Natural killer cell (primary cell): ENCODE data around the gene COL20A1. TPM values are rescaled to one million over a fixed set of nuclear protein-coding genes. Genes with fewer than 3 reads are reported as not detected.
"Not testable (repeated sequence)": the region's sequence is repeated elsewhere in the genome, so short reads cannot be mapped to it uniquely, and the experiment has no call there.

Experiments used
- ATAC-seq, 3 donors: fragments of 150-1000 bp in 2 of 3; fragments of 200-7000 bp in 1 of 3; cut with Tn5 transposase; 1 replicate in 1 of 3; 2 replicates in 2 of 3; pipeline ENCODE4 v1.10.0; 2021; ENCODE audit warnings: mild to moderate bottlenecking in 2 of 3, moderate library complexity in 2 of 3
- DNase-seq, 2 donors: peaks; one replicate each; pipeline versions ENCODE4 v3.0.0 to v3.0.0-alpha.2; 2013 to 2021; ENCODE audit warnings: mixed read lengths in 1 of 2
- H3K27ac ChIP-seq: one replicate; pipeline ENCODE4 v1.5.1; 2013; ENCODE audit warnings: mild to moderate bottlenecking, low read length
- H3K27me3 ChIP-seq: one replicate; pipeline ENCODE4 v1.6.1; 2013; ENCODE audit warnings: low read length; ENCODE audit not compliant: control insufficient read depth, insufficient read depth
- H3K36me3 ChIP-seq: one replicate; pipeline ENCODE4 v1.6.1; 2013; ENCODE audit warnings: low read length; ENCODE audit not compliant: control insufficient read depth, insufficient read depth
- H3K4me1 ChIP-seq: one replicate; pipeline ENCODE4 v1.6.1; 2013; ENCODE audit warnings: low read length; ENCODE audit not compliant: control insufficient read depth, insufficient read depth
- H3K4me3 ChIP-seq: one replicate; pipeline ENCODE4 v1.5.1; 2013; ENCODE audit warnings: low read length
- H3K9me3 ChIP-seq: one replicate; pipeline ENCODE4 v1.6.1; 2013; ENCODE audit warnings: low read length; ENCODE audit not compliant: control insufficient read depth, insufficient read depth
- H3K27ac Mint-ChIP-seq, 2 donors: one replicate each; pipeline ENCODE4 v1.8.0; 2022; ENCODE audit warnings: mild to moderate bottlenecking in 2 of 2, mixed read lengths in 2 of 2, moderate library complexity in 1 of 2
- H3K27me3 Mint-ChIP-seq, 2 donors: one replicate each; pipeline ENCODE4 v1.8.0; 2022; ENCODE audit warnings: low read depth in 2 of 2, mixed read lengths in 2 of 2
- H3K36me3 Mint-ChIP-seq: one replicate; pipeline ENCODE4 v1.8.0; 2022; ENCODE audit warnings: mixed read lengths
- H3K4me1 Mint-ChIP-seq, 2 donors: one replicate each; pipeline ENCODE4 v1.8.0; 2022; ENCODE audit warnings: mixed read lengths in 2 of 2
- H3K4me3 Mint-ChIP-seq: one replicate; pipeline ENCODE4 v1.8.0; 2022; ENCODE audit warnings: mild to moderate bottlenecking, moderate library complexity, mixed read lengths
- H3K9me3 Mint-ChIP-seq, 2 donors: one replicate each; pipeline ENCODE4 v1.8.0; 2022; ENCODE audit warnings: mixed read lengths in 2 of 2
- CTCF ChIP-seq: fragments of 200-600 bp; IDR thresholded peaks from one replicate; pipeline ENCODE4 v1.8.0; 2022; ENCODE audit warnings: antibody characterized with exemption
- WGBS: methylation state at CpG from one replicate; pipeline ENCODE4 v1.1.7; 2013; ENCODE audit warnings: missing lambda C conversion rate; ENCODE audit not compliant: insufficient coverage; 5-methylcytosine and 5-hydroxymethylcytosine counted together
- intact Hi-C: fragments of 100-400 bp; cut with micrococcal nuclease; formaldehyde crosslinking; loops from one replicate; pipeline ENCODE4 v1.14.2; 2022
- total RNA-seq, 4 donors: library from RNA; stranded (reverse); fragments of 120-200 nt in 1 of 4; gene quantifications; one replicate each; pipeline versions ENCODE4 v1.2.3 to v1.2.4, GENCODE V29; 2013 to 2022

The COL20A1 gene
- total RNA-seq, 3 donors from 2014 or later (not counting 1 experiment from before 2014, with no cell fraction given), result 0.12 to 0.33 TPM; not detected in 1

DNA sequence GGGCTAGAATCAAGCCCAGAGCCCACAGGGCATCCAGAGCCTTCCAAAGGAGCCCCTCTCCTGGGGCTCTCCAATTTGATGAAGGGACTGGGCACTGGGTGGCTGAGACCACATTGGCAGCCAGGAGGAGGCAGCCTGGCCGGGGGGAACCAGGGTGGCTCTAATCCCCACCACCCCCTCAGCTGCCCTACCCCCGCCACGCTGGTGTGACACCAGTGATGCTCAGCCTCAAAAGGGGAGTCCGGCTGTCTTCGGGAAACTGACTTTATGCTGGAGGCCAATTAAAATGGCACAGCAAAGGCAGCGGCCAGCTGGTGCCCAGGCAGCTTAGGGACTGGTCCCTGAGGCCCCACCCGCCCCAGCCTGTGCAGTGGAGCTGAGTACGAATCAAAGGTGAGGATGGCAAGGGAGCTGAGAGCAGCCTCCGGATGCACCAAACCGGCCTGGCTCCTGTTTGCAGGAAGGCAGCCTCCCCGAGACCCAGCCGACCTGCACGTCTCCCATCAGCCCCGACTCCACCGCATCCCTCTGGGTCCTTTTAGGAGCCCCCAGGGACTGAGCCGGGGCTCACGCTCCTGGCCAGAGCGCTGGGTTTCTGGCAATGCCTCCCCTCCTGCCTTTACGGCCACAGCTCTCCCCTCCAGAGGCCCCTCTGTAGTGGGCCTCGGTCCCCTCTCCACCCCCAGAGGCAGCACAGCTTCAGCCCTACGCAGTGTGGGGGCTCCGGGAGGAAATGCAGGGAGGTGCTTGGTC lies 39.7 kb downstream of the COL20A1 start:
- TF ChIP-seq CTCF, result no peak
- Mint-ChIP-seq H3K4me1 (no peaks in the 10 kb centered on the region), H3K36me3 (peaks cover 6% of the 10 kb centered on the region), H3K27me3 (peaks cover 6 to 17% of the 10 kb centered on the region in 2 donors), H3K4me3 (no peak overlapping the region), H3K27ac (no peak overlapping the region), H3K9me3 (peaks cover 6 to 7% of the 10 kb centered on the region in 2 donors)
- Histone ChIP-seq H3K4me3 (no peak overlapping the region), H3K9me3 (peaks cover 11% of the 10 kb centered on the region), H3K36me3 (no peaks in the 10 kb centered on the region), H3K27me3 (no peaks in the 10 kb centered on the region), H3K4me1 (no peaks in the 10 kb centered on the region), H3K27ac (no peak overlapping the region)
- DNase-seq, result no peak
- 89% methylated on average over 22 of the region's 22 CpGs for WGBS
- no peak for ATAC-seq
- intact Hi-C loops, result no loop called here

DNA sequence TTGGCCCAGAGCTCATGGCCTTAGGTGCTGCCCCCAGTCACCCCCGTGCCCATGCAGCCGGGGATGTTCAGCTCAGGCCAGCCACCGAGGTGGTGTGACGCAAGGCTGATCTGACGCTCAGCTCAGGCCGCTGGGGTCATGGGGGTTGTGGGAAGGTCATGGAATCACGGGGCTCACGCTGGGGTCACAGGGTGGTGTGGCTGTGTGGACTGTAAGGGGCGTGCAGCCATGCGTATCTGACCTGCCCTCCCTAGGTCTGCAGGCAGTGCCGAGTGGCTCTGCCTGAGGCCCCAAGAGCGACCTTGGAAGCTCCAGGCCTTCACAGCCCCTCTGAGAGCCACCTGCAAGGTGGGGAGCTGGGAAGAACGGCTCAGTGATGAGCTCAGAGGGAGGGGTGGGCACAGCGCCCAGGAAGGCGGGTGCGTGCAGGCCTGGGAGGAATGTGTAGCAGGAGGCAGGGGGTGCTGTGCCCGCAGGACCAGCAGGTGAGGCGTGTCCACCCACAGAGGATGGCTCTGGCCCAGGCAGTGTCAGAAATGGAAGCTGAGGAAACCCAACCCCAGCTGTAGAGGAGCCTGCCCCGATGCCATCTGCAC lies 40.4 kb downstream of the COL20A1 start:
- Histone ChIP-seq H3K27me3 (no peaks in the 10 kb centered on the region), H3K4me1 (no peaks in the 10 kb centered on the region), H3K4me3 (no peak overlapping the region), H3K9me3 (peaks cover 11% of the 10 kb centered on the region), H3K36me3 (no peaks in the 10 kb centered on the region), H3K27ac (no peak overlapping the region)
- Mint-ChIP-seq H3K36me3 (peaks cover 6% of the 10 kb centered on the region), H3K9me3 (peaks cover 6 to 7% of the 10 kb centered on the region in 2 donors), H3K4me3 (no peak overlapping the region), H3K4me1 (no peaks in the 10 kb centered on the region), H3K27ac (no peak overlapping the region), H3K27me3 (peaks cover 10 to 17% of the 10 kb centered on the region in 2 donors)
- DNase-seq (no peak), ATAC-seq (no peak)
- intact Hi-C loops, result no loop called here
- WGBS, result 93% methylated on average over 19 of the region's 19 CpGs
- no peak for TF ChIP-seq CTCF

DNA sequence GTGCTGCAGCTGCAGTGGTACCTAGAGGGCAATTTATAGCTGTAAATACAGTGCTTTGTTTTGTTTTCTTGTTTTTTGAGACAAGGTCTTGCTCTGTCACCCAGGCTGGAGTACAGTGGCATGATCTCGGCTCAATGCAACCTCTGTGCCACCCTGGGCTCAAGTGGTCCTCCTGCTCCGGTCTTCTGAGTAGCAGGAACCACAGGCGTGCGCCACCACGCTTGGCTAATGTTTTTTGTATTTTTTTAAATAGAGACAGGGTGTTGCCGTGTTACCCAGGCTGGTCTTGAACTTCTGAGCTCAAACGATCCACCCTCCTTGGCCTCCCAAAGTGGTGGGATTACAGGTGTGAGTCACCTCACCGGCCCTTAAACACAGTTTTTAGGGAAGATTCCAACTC lies 41.4 kb downstream of the COL20A1 start:
- H3K4me3 Mint-ChIP-seq, result no peak overlapping the region
- H3K36me3 Mint-ChIP-seq, result peaks cover 6% of the 10 kb centered on the region
- H3K4me1 ChIP-seq, result no peaks in the 10 kb centered on the region
- no peaks in the 10 kb centered on the region for H3K4me1 Mint-ChIP-seq
- H3K27ac ChIP-seq, result no peak overlapping the region
- H3K36me3 ChIP-seq, result no peaks in the 10 kb centered on the region
- peaks cover 6 to 7% of the 10 kb centered on the region in 2 donors for H3K9me3 Mint-ChIP-seq
- DNase-seq (no peak), ATAC-seq (no peak)
- TF ChIP-seq CTCF, result no peak
- H3K27me3 ChIP-seq, result no peaks in the 10 kb centered on the region
- H3K27me3 Mint-ChIP-seq, result peaks cover 10 to 17% of the 10 kb centered on the region in 2 donors
- H3K4me3 ChIP-seq, result no peak overlapping the region
- peaks cover 11% of the 10 kb centered on the region for H3K9me3 ChIP-seq
- intact Hi-C loops, result no loop called here
- WGBS, result 93% methylated on average over 8 of the region's 8 CpGs
- no peak overlapping the region for H3K27ac Mint-ChIP-seq

- H3K36me3 Mint-ChIP-seq, H3K27me3 ChIP-seq, H3K27ac ChIP-seq, intact Hi-C loops, H3K27ac Mint-ChIP-seq, H3K4me3 Mint-ChIP-seq, H3K4me3 ChIP-seq, ATAC-seq, H3K9me3 Mint-ChIP-seq, H3K36me3 ChIP-seq, DNase-seq, H3K4me1 ChIP-seq, H3K4me1 Mint-ChIP-seq: not testable (repeated sequence)
- 94% methylated on average over 9 of the region's 9 CpGs for WGBS
- H3K9me3 ChIP-seq, result peaks cover 11% of the 10 kb centered on the region
- H3K27me3 Mint-ChIP-seq, result peaks cover 10 to 17% of the 10 kb centered on the region in 2 donors
Observed at GRCh38 chr20:63335060-63335459, 42.1 kb downstream of the COL20A1 start.
